Endothelial cell of umbilical vein (primary cell): ENCODE measurements around the gene TYROBP.

ENCODE experiments used
- EZH2 ChIP-seq: IDR thresholded peaks from 2 replicates; pipeline ENCODE4 v1.6.1; 2012; ENCODE audit warnings: borderline replicate concordance, low read depth, mild to moderate bottlenecking, moderate library complexity, low read length, inconsistent platforms; ENCODE audit not compliant: severe bottlenecking
- TF ChIP-seq, protein P1 (sequence below), 2 donors: IDR thresholded peaks; 1 replicate in 1 of 2; 2 replicates in 1 of 2; pipeline ENCODE4 v1.5.1; 2011; ENCODE audit warnings: low read length in 2 of 2, mild to moderate bottlenecking in 2 of 2, moderate library complexity in 2 of 2, control low read depth in 1 of 2, inconsistent platforms in 1 of 2, low read depth in 1 of 2; ENCODE audit not compliant: insufficient read depth in 1 of 2; ENCODE audit errors: extremely low read depth in 1 of 2

- TF ChIP-seq, protein P1, sequence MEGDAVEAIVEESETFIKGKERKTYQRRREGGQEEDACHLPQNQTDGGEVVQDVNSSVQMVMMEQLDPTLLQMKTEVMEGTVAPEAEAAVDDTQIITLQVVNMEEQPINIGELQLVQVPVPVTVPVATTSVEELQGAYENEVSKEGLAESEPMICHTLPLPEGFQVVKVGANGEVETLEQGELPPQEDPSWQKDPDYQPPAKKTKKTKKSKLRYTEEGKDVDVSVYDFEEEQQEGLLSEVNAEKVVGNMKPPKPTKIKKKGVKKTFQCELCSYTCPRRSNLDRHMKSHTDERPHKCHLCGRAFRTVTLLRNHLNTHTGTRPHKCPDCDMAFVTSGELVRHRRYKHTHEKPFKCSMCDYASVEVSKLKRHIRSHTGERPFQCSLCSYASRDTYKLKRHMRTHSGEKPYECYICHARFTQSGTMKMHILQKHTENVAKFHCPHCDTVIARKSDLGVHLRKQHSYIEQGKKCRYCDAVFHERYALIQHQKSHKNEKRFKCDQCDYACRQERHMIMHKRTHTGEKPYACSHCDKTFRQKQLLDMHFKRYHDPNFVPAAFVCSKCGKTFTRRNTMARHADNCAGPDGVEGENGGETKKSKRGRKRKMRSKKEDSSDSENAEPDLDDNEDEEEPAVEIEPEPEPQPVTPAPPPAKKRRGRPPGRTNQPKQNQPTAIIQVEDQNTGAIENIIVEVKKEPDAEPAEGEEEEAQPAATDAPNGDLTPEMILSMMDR (IDR thresholded peaks at IDR 0.05; ENCODE audit: extremely low read depth in 1 of 2, insufficient read depth in 1 of 2, low read depth in 1 of 2, low read length in 2 of 2) = no peak
- no peak for TF ChIP-seq EZH2
Measured at GRCh38 chr19:35935911-35936737, 28.0 kb upstream of the TYROBP start, which contains the start of gene LRFN3.
